Islet precursor cell (in vitro differentiated cells): Measurements from ENCODE around the gene OSBPL10.

Experiments
- DNase-seq: peaks from one replicate; pipeline ENCODE4 v3.0.0-alpha.2; 2018

Gene OSBPL10

DNA sequence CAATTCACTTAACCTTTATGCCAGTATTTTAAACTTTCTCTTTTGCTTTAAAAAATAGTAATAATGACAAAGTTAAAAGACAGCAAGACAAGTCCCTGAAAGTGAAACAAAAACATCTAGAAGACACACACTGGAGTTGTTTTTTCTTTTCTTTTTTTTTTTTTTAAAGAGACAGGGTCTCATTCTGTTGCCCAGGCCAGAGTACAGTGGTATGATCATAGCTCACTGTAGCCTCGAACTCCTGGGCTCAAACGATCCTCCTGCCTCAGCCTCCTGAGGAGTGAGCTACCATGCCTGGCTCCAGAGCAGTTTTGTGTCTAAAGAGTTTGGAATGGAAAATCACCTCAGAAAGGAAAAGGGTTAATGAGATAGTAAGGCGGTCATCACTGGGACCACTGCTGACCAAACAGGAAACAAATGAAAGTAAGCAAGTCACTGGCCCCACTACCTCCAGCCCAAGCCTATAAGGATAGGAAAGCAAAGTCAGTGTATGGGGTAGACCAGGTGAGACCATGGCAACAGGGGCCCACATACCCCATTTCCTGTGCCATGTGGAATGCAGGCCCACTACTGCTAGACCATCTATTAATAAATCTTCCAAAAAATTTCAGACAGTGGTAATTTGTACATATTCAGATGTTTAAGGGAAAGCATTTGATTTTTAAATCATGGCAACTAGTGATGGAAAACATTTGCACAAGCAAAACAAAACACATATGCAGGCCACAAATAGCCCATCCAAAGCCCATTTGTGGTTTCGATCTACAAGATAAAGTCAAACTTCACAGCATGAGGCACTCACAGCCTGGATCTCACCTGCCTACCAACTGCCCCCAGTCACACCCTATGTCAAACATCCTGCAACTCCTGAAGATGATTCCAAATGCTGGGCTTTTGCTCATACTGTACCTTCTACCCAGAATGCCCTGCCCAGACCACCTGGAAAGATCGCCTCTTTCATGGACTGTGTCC lies 62.6 kb downstream of the OSBPL10 start:
- DNase-seq, result no peak

DNA sequence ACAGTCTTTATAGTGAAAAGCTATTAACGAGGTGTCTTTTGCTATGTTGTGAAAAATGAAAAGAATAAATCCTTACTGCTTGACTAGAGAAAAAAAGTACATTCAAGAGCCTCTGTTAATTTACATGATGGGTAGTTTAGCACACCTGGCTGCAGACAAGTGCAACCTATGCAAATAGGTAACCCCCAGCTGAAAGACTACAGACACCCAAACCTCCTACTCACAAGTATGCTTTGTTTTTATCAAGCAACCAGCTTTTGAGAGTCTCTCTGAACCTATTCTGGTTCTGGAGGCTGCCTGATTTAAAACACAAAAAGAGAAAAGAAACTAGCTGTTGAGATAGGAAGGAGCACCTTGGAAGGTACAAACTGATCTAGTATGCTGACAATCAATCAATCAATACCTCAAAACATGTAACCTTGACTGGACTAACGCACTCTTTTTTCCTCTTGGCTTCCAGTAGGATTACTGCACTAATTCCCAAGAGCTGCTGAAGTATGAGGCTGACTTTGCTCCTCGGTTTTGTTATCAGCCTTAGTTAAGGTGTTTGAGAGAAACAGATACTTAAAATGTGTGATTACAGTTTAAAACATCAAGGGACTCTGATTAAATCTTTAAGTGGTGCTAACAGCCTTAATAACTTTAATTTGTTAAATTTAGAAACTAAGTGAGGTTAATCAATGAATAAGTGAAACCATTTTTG lies 63.6 kb downstream of the OSBPL10 start:
- DNase-seq, result no peak

GRCh38 chr3:31911643-31912042 lies 69.4 kb downstream of the OSBPL10 start:
- DNase-seq, result no peak

- no peak for DNase-seq
Measured at GRCh38 chr3:31911124-31911523, 69.9 kb downstream of the OSBPL10 start.

DNA sequence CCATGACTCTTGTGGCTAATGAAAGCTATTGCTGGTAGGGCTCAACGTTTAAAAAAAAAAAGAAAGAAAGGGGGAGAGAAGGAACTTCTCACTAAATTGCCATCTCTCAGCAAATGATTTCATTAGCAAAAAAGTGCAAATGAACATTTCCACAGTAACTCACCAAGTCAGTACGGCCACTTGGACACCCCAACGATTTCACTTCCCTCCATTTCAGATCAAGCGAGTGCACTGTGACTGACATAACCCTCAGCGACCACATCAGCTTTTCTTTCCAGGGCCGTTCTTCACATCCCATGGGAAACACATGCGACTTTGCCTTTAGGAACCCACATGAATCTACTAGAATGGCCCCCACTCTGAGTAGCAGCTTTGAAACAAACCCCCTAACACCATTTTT lies 71.6 kb downstream of the OSBPL10 start:
- no peak for DNase-seq

DNA sequence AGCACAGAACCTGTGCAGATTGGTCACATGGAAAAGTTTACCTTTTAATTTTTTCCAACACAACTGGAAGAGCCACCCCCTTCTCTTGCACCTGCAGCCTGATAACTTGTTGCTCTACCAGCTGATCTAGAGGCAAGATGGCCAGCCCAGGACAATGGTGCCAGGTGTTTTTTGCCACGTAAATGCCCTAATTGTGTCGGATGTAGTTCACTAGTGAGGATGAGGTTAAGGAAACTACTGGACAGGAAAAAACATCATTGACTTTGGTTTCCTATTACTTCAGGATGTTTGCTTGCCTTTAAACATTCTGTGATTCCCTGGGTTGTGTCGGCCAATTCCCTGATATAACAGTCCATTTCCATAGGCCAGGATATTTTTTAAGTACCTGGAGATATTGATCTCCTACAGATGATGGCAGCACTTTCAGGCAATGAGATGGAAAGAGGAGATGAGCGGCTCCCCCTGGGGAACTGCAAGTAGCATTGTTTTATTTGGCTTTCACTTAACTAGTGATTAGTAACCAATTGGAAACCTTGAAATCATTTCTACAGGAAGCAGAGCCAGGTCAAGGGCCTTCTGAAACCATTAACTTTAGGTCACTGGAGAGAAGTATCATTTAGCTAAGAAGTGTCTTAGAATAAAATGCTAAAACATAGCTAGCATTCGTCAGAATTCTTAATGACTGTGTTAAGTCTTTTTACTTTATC lies 72.5 kb downstream of the OSBPL10 start:
- no peak for DNase-seq

GRCh38 chr3:31906182-31906581 lies 74.9 kb downstream of the OSBPL10 start:
- DNase-seq, result no peak

DNA sequence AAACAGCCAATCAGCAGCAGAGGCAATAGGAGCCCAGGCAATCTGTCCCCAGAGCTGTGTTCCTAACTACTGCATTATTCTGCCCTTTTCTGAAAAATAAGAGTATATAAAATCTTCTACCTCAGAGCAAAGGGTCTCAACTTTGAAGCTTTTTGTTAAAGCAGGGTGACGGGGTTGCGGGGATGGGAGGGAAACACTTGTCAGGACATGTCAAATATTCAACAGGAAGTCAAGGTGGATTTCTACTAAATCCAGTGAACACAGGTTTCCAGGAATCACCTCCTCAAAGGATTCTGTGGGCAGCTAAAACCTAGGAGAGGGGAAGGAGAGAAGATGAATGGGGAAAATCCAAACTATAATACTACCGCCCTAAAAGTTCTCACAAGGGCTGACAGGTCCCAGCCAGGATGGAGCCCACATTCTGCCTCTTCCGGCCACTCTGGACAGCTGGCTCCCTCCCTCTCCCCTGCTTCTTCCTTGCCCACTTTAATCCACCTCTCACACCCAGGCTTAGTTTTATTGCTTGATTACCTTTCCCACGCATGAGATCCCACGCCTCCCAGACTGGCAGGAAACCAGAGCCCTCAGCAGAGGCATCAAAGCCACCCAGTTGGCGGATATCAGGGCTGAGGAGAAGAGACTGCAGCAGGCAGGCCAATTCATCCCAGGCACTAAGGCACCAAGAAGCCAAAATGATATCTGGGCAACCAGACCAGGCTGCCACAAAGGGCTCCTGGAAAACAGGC lies 77.2 kb downstream of the OSBPL10 start:
- DNase-seq, result no peak

DNA sequence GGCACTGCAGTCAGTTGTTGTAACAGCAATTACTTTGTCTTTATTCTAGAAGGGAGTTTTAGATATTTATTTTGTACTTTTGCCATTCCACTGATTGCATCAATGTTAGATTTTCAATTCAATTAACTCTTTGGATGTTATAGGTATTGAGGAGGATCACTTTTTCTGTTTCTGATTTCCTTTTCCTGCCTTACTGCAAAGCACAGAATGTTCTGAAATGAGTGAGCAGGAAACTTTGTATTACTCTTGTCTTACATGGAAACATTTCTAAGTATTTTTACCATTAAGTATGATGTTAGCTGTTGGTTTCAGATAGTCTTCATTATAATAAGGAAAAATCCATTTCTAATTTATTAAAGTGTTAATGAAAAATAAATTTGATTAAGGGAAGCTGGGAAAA lies 80.5 kb downstream of the OSBPL10 start:
- DNase-seq, result no peak

DNA sequence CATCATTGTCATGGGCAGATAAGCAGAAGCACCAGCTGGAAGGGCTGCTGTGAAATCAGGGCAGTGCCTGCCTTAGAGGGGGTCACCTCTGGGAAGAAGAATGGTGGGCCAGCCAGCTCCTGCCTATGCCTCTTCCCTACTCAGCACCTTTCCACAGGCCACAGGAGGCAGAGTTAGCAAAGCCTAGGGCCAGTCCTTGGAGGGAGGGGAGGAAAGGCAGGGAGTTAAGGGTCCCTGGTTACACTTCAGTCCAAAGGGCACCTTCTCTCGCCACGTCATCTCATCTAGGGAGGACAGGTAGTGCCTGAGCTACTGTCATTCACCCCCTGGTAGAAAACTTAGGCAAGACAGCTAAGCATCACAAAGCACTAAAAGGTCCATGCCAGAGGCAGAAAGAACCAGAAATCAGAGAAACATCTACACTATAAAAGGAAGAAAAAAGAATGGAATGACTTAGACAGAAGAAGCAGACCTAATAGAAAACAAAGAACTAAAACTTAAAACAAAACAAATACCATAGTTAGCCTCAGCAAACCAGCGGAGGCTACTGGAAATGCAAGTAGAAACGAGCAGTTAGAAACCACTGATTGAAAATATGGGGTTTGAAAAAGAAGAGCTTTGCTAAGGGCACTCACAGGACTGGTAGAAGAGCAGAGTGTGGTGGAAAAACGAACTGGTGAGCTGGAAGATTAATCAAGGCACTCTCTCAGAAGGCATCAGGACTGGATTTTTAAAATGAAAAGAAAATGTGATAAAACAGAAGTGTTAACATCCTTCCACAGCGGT lies 84.2 kb downstream of the OSBPL10 start:
- no peak for DNase-seq

- no peak for DNase-seq
Measured at GRCh38 chr3:31896026-31896425, 85.0 kb downstream of the OSBPL10 start.

DNA sequence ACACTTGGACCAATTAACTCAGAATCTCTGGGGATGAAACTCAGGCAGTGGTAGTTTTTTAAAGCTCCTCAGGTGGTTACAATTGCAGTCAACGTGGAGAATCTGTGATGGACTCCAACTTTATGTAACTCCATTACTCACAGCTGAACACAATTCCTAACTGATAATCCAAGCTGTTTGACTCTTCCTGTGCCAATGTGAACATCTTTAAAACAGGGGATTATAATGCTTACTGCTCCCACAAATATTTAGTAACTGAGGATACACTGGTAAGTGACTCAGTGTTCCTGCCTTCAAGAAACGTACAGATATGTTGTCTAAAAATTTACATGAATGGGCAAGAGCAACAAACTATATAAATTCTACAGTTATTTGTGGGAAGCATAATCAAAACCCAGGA lies 85.6 kb downstream of the OSBPL10 start:
- DNase-seq, result no peak

GRCh38 chr3:31892916-31893573 lies 88.0 kb downstream of the OSBPL10 start:
- no peak for DNase-seq

DNA sequence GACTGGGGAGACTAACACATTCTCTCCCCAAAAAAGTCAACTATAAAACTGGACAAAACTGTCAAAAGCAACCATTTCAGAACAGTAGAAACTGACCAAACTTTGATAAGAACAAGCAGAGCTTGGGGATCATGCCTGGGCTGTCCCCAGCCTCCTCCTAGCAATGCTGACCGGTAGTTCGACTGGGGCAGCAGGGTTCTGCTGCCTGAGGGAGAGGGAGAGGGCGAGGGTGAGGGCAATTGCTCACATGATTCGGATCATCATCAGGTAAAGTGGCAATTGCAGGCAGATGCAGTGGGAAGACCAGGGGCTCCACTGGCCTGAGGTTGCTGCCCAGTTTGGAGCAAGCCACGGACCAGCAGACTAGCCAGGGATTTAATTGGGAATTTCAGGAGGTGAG lies 88.6 kb downstream of the OSBPL10 start:
- peak; percentile 71 for DNase-seq

GRCh38 chr3:31891876-31892455 lies 89.1 kb downstream of the OSBPL10 start:
- DNase-seq, result peak; percentile 87

DNA sequence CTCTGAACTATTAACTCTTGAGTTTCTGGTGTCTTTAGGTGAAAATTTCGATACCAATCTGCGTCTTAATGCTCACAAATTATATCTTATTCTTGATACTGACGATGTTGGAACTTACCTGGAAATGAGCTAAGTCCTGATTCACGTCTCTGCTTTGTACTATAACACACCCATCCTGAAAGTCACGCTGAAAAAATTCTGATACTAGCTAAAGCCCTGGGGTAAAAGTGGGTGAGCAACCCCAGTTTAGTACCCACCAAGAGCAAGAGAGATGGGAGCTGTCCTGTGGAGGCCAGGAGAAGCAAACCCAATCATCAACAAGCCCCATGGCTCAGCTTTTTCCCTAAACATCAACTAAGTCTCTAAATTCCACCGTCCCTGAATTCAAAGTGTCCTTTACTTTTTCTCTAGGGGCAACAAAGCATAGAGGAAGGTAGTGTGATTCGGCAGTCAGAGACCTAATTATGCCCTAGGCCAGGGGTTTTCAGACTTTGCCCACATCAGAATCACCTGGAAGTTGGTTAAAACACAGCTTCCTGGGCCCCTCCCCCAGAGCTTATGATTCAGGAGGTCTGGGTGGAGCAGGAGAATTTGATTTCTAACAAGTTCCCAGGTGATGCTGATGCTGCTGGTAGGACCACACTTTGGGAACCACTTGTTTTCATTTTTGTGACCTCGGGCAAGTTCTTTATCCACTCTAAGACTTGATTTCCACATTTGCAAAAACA lies 90.2 kb downstream of the OSBPL10 start:
- no peak for DNase-seq

GRCh38 chr3:31890007-31890406 lies 91.1 kb downstream of the OSBPL10 start:
- DNase-seq, result no peak

- no peak for DNase-seq
Measured at GRCh38 chr3:31885235-31885634, 95.8 kb downstream of the OSBPL10 start.

DNA sequence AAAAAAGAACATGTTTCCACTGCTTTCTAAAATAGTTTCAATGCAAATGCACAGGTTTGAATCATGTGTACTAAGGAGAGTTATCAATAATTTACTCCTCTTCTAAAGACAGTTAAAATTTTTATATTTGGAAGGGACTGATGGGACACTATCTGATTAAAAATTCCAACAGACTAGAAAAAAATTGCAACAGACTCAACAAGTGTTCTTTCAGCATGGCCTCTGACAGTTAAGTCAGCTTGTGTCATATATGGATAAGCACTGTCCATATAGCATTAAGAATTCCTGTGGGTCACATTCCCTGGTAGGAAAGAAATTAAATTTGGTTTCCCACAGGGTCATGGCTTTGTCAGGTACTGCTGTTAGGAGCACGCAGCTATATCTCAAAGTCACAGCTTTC lies 96.8 kb downstream of the OSBPL10 start:
- DNase-seq, result no peak

DNA sequence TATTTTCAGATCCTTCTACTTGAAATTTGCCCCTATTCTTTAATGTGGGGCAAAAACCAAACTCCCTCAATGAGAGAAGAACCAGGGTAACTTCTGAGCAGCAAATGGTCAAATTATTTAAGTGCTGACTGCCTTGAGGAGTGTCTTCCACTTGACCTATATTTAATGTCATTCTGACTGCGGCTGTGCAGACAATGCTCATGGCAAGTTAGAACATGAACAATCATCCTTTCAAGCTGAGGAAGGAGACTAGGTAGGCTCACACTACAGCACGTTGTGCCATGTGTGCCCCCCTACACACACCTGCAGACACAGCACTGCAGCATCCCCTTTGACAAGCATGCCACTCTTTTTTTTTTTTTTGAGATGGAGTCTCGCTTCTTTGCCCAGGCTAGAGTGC lies 98.2 kb downstream of the OSBPL10 start:
- no peak for DNase-seq
